Liver (tissue), 9 donors: Measurements from ENCODE around the gene ERC2. TPM values are rescaled to one million over a fixed set of nuclear protein-coding genes. Genes with fewer than 3 reads are reported as not detected.

Experiments used
- DNase-seq: peaks from one replicate; pipeline ENCODE4 v3.0.0-alpha.2; 2017; ENCODE audit warnings: low spot score
- H3K27ac ChIP-seq, 2 donors: one replicate each; pipeline ENCODE4 v1.7.0; 2013; ENCODE audit warnings: inconsistent platforms in 2 of 2, low read length in 2 of 2, control low read depth in 1 of 2, low read depth in 1 of 2, mild to moderate bottlenecking in 1 of 2
- H3K27me3 ChIP-seq, 4 donors: one replicate each; pipeline versions ENCODE4 v1.6.1 to v1.7.0; 2013; ENCODE audit warnings: low read length in 3 of 4, inconsistent platforms in 1 of 4, mild to moderate bottlenecking in 1 of 4, moderate library complexity in 1 of 4; ENCODE audit not compliant: control insufficient read depth in 4 of 4, insufficient read depth in 4 of 4
- H3K36me3 ChIP-seq, 4 donors: one replicate each; pipeline versions ENCODE4 v1.6.1 to v1.7.0; 2013; ENCODE audit warnings: low read length in 3 of 4, mild to moderate bottlenecking in 3 of 4, low read depth in 1 of 4, moderate library complexity in 1 of 4; ENCODE audit not compliant: control insufficient read depth in 4 of 4, insufficient read depth in 3 of 4
- H3K4me1 ChIP-seq, 4 donors: one replicate each; pipeline versions ENCODE4 v1.6.1 to v1.7.0; 2013; ENCODE audit warnings: low read length in 3 of 4, mild to moderate bottlenecking in 3 of 4, moderate library complexity in 1 of 4; ENCODE audit not compliant: control insufficient read depth in 4 of 4, insufficient read depth in 4 of 4
- H3K4me3 ChIP-seq, 3 donors: one replicate each; pipeline versions ENCODE4 v1.6.1 to v1.7.0; 2013; ENCODE audit warnings: low read length in 3 of 3, control low read depth in 1 of 3, low read depth in 1 of 3, mild to moderate bottlenecking in 1 of 3
- H3K9ac ChIP-seq, 2 donors: one replicate each; pipeline ENCODE4 v1.7.0; 2013; ENCODE audit warnings: low read length in 2 of 2, mild to moderate bottlenecking in 2 of 2, moderate library complexity in 2 of 2, control low read depth in 1 of 2, low read depth in 1 of 2
- H3K9me3 ChIP-seq, 4 donors: one replicate each; pipeline versions ENCODE4 v1.6.1 to v1.7.0; 2013; ENCODE audit warnings: low read length in 3 of 4; ENCODE audit not compliant: control insufficient read depth in 4 of 4
- ATF3 ChIP-seq: IDR thresholded peaks from 2 replicates; pipeline ENCODE4 v1.6.1; 2016; ENCODE audit warnings: antibody characterized with exemption
- CTCF ChIP-seq: fragments of 150-350 bp; IDR thresholded peaks from 2 replicates; pipeline ENCODE4 v1.5.1; 2017; ENCODE audit warnings: improper control_type of control experiment, low read depth, low read length; ENCODE audit not compliant: missing input control
- EGR1 ChIP-seq, 2 donors: IDR thresholded peaks; 2 replicates each; pipeline ENCODE4 v1.6.1; 2016 to 2018; ENCODE audit warnings: antibody characterized with exemption in 2 of 2, low read depth in 2 of 2
- FOXA1 ChIP-seq: IDR thresholded peaks from 2 replicates; pipeline ENCODE4 v1.6.1; 2016; ENCODE audit warnings: antibody characterized with exemption
- FOXA2 ChIP-seq: IDR thresholded peaks from 2 replicates; pipeline ENCODE4 v1.6.1; 2016; ENCODE audit warnings: antibody characterized with exemption
- GABPA ChIP-seq, 2 donors: IDR thresholded peaks in 1 of 2; conservative IDR thresholded peaks in 1 of 2; 2 replicates each; pipeline ENCODE4 v1.6.1; 2016; ENCODE audit warnings: antibody characterized with exemption in 2 of 2, mild to moderate bottlenecking in 1 of 2, moderate library complexity in 1 of 2
- HNF4A ChIP-seq, 2 donors: conservative IDR thresholded peaks; 2 replicates each; pipeline ENCODE4 v1.6.1; 2016; ENCODE audit warnings: antibody characterized with exemption in 2 of 2, mild to moderate bottlenecking in 2 of 2
- HNF4G ChIP-seq: IDR thresholded peaks from 2 replicates; pipeline ENCODE4 v1.6.1; 2016; ENCODE audit warnings: antibody characterized with exemption
- JUND ChIP-seq, 2 donors: IDR thresholded peaks; 2 replicates each; pipeline ENCODE4 v1.6.1; 2016; ENCODE audit warnings: antibody characterized with exemption in 2 of 2
- MAX ChIP-seq: IDR thresholded peaks from 2 replicates; pipeline ENCODE4 v1.6.1; 2016; ENCODE audit warnings: antibody characterized with exemption
- NR2F2 ChIP-seq: IDR thresholded peaks from 2 replicates; pipeline ENCODE4 v1.6.1; 2016; ENCODE audit warnings: antibody characterized with exemption
- RAD21 ChIP-seq, 2 donors: IDR thresholded peaks; 2 replicates each; pipeline ENCODE4 v1.6.1; 2016; ENCODE audit warnings: antibody characterized with exemption in 2 of 2, mild to moderate bottlenecking in 2 of 2
- REST ChIP-seq: IDR thresholded peaks from 2 replicates; pipeline ENCODE4 v1.6.1; 2016; ENCODE audit warnings: antibody characterized with exemption, mild to moderate bottlenecking
- RXRA ChIP-seq, 2 donors: IDR thresholded peaks; 2 replicates each; pipeline ENCODE4 v1.6.1; 2017 to 2018; ENCODE audit warnings: antibody characterized with exemption in 2 of 2, mild to moderate bottlenecking in 1 of 2
- SP1 ChIP-seq: IDR thresholded peaks from 2 replicates; pipeline ENCODE4 v1.6.1; 2018; ENCODE audit warnings: antibody characterized with exemption, mild to moderate bottlenecking
- TAF1 ChIP-seq: conservative IDR thresholded peaks from 2 replicates; pipeline ENCODE4 v1.6.1; 2016; ENCODE audit warnings: antibody characterized with exemption, mild to moderate bottlenecking
- YY1 ChIP-seq: IDR thresholded peaks from 2 replicates; pipeline ENCODE4 v1.6.1; 2016; ENCODE audit warnings: antibody characterized with exemption, mild to moderate bottlenecking
- ZBTB33 ChIP-seq: IDR thresholded peaks from 2 replicates; pipeline ENCODE4 v1.6.1; 2016; ENCODE audit warnings: antibody characterized with exemption
- WGBS: extraction: QIAGEN DNeasy Blood & Tissue Kit; methylation state at CpG from one replicate; pipeline ENCODE4 v1.1.7; 2013; 5-methylcytosine and 5-hydroxymethylcytosine counted together
- polyA plus RNA-seq, 2 donors: library from polyadenylated mRNA; stranded (reverse) in 1 of 2; unstranded in 1 of 2; fragments of 200-250 nt in 1 of 2; fragments of >200 nt in 1 of 2; fragmentation: Nextera tagmentation in 1 of 2; extraction: Ambion mirVana in 1 of 2; gene quantifications; one replicate each; pipeline versions ENCODE4 v1.2.1 to v1.2.3, GENCODE V29; 2013 to 2015
- total RNA-seq, 2 donors: library from RNA; depleted of rRNA; stranded (reverse); fragments of >200 nt; gene quantifications; one replicate each; pipeline ENCODE4 v1.2.3, GENCODE V29; 2014
- donor health status: healthy.
- donor health status: healthy.
- donor health status: healthy.
- donor health status: healthy.
- donor health status: healthy.

The ERC2 gene
- total and polyA plus RNA-seq, 4 donors = 0.14 to 0.25 TPM; not detected in 2

GRCh38 chr3:55801676-55802075 lies 666.6 kb downstream of the ERC2 start:
- H3K36me3 ChIP-seq = no peaks in the 10 kb centered on the region
- H3K9ac ChIP-seq = no peak overlapping the region
- no peak for TF ChIP-seq HNF4G
- TF ChIP-seq REST = no peak
- no peak for TF ChIP-seq FOXA2
- TF ChIP-seq ATF3 = no peak
- TF ChIP-seq JUND (IDR thresholded peaks at IDR 0.05) = no peak
- no peak for TF ChIP-seq ZBTB33
- no peak for TF ChIP-seq YY1
- TF ChIP-seq GABPA (IDR thresholded peaks at IDR 0.05 in 1 of 2, conservative IDR thresholded peaks at IDR 0.05 in 1 of 2) = no peak
- no peak for TF ChIP-seq HNF4A (conservative IDR thresholded peaks at IDR 0.05)
- no peak for TF ChIP-seq FOXA1
- no peak for TF ChIP-seq NR2F2
- TF ChIP-seq MAX = no peak
- TF ChIP-seq RXRA (IDR thresholded peaks at IDR 0.05) = no peak
- TF ChIP-seq RAD21 (IDR thresholded peaks at IDR 0.05) = no peak
- TF ChIP-seq SP1 = no peak
- TF ChIP-seq EGR1 (IDR thresholded peaks at IDR 0.05; ENCODE audit: low read depth in 2 of 2) = no peak
- H3K9me3 ChIP-seq = no peaks in the 10 kb centered on the region
- H3K4me1 ChIP-seq = no peaks in the 10 kb centered on the region
- 82% methylated on average over 2 of the region's 2 CpGs for WGBS
- no peak for DNase-seq
- no peak overlapping the region for H3K27ac ChIP-seq
- peaks cover 0 to 2% (median 0%) of the 10 kb centered on the region in 4 donors for H3K27me3 ChIP-seq
- no peak overlapping the region for H3K4me3 ChIP-seq

GRCh38 chr3:55801068-55801467 lies 667.2 kb downstream of the ERC2 start:
- Histone ChIP-seq H3K36me3 (no peaks in the 10 kb centered on the region), H3K27ac (no peak overlapping the region), H3K4me1 (no peaks in the 10 kb centered on the region), H3K27me3 (peaks cover 0 to 2% (median 0%) of the 10 kb centered on the region in 4 donors), H3K4me3 (no peak overlapping the region), H3K9ac (no peak overlapping the region), H3K9me3 (no peaks in the 10 kb centered on the region)
- TF ChIP-seq SP1 = no peak
- TF ChIP-seq RXRA (IDR thresholded peaks at IDR 0.05) = no peak
- no peak for TF ChIP-seq ATF3
- no peak for TF ChIP-seq FOXA1
- TF ChIP-seq ZBTB33 = no peak
- no peak for TF ChIP-seq JUND (IDR thresholded peaks at IDR 0.05)
- TF ChIP-seq EGR1 (IDR thresholded peaks at IDR 0.05; ENCODE audit: low read depth in 2 of 2) = no peak
- TF ChIP-seq RAD21 (IDR thresholded peaks at IDR 0.05) = no peak
- no peak for TF ChIP-seq CTCF
- no peak for TF ChIP-seq TAF1
- TF ChIP-seq HNF4G = no peak
- no peak for TF ChIP-seq GABPA (IDR thresholded peaks at IDR 0.05 in 1 of 2, conservative IDR thresholded peaks at IDR 0.05 in 1 of 2)
- no peak for DNase-seq
- WGBS = 77% methylated on average over 3 of the region's 3 CpGs
